OCI-LY3 (cell line): ENCODE measurements around the gene SFXN4.

Experiments used
- CTCF ChIP-seq: fragments of 200-600, 300-600 bp; sonication (generic); IDR thresholded peaks from 2 replicates; pipeline ENCODE4 v1.5.1; 2014; ENCODE audit warnings: antibody characterized with exemption, low read length, low read depth
- EZH2phosphoT487 ChIP-seq: fragments of 200-600 bp; shearing (Covaris generic); IDR thresholded peaks from 2 replicates; pipeline ENCODE4 v1.6.1; 2018; ENCODE audit warnings: antibody characterized with exemption, mixed run types, low read depth

- TF ChIP-seq CTCF (no peak), EZH2phosphoT487 (no peak)
Observed at GRCh38 chr10:119112056-119112455, 53.5 kb downstream of the SFXN4 start.
